WTC11 (cell line): ENCODE results near the gene SLC9A9. TPM values are rescaled to one million over a fixed set of nuclear protein-coding genes. Genes with fewer than 3 reads are reported as not detected.

Experiments
- ATAC-seq: fragments of 200-7000 bp; cut with Tn5 transposase; 2 replicates; pipeline ENCODE4 v1.10.0; 2021; ENCODE audit warnings: mild to moderate bottlenecking, moderate library complexity
- CTCF ChIA-PET: fragments of 300-600 bp; sonication (Branson Sonifier 250); formaldehyde crosslinking; loops from one replicate; lab custom pipeline; 2021; ENCODE audit warnings: antibody characterized with exemption; lab: Charles Lee
- POLR2A ChIA-PET: fragments of 350-600 bp; sonication (Branson Sonifier 250); formaldehyde crosslinking; loops from one replicate; lab custom pipeline; 2021; ENCODE audit warnings: antibody characterized with exemption; lab: Charles Lee
- DNase-seq: peaks from one replicate; pipeline ENCODE4 v3.0.0; 2021; ENCODE audit warnings: low spot score
- H3K27ac Mint-ChIP-seq: 2 replicates; pipeline ENCODE4 v1.8.0; 2021; ENCODE audit warnings: mixed read lengths
- H3K27me3 Mint-ChIP-seq: 2 replicates; pipeline ENCODE4 v1.8.0; 2021; ENCODE audit warnings: low read depth, mild to moderate bottlenecking, moderate library complexity, mixed read lengths
- H3K36me3 Mint-ChIP-seq: 2 replicates; pipeline ENCODE4 v1.8.0; 2021; ENCODE audit warnings: mixed read lengths
- H3K4me1 Mint-ChIP-seq: 2 replicates; pipeline ENCODE4 v1.8.0; 2022; ENCODE audit warnings: mixed read lengths
- H3K4me3 Mint-ChIP-seq: 2 replicates; pipeline ENCODE4 v1.8.0; 2021; ENCODE audit warnings: mild to moderate bottlenecking, moderate library complexity, mixed read lengths
- H3K9me3 Mint-ChIP-seq: 2 replicates; pipeline ENCODE4 v1.8.0; 2021; ENCODE audit warnings: mixed read lengths
- CREM ChIP-seq: sonication (generic); formaldehyde crosslinking; IDR thresholded peaks from 2 replicates; pipeline ENCODE4 v1.8.1; 2022; ENCODE audit warnings: mild to moderate bottlenecking, missing genetic modification reagents, moderate library complexity
- FOXJ3 ChIP-seq: sonication (generic); formaldehyde crosslinking; IDR thresholded peaks from 2 replicates; pipeline ENCODE4 v1.9.0; 2021; ENCODE audit warnings: missing genetic modification reagents, mild to moderate bottlenecking, borderline replicate concordance
- total RNA-seq: library from RNA; stranded (reverse); gene quantifications from 3 replicates; pipeline ENCODE4 v1.2.3, GENCODE V29; 2021
- TF ChIP-seq, protein P1 (sequence below): sonication (generic); formaldehyde crosslinking; IDR thresholded peaks from 2 replicates; pipeline ENCODE4 v1.8.0; 2022; ENCODE audit warnings: missing genetic modification reagents
- TF ChIP-seq, protein P2 (sequence below): fragments of 250-450 bp; sonication (Bioruptor Pico); IDR thresholded peaks from 2 replicates; pipeline ENCODE4 v1.9.0; 2021; ENCODE audit warnings: moderate library complexity, mild to moderate bottlenecking, inconsistent platforms, borderline replicate concordance
- TF ChIP-seq, protein P3 (sequence below): sonication (generic); formaldehyde crosslinking; IDR thresholded peaks from 2 replicates; pipeline ENCODE4 v1.8.0; 2022; ENCODE audit warnings: mild to moderate bottlenecking, missing genetic modification reagents
- TF ChIP-seq, protein P4 (sequence below): sonication (generic); formaldehyde crosslinking; IDR thresholded peaks from 2 replicates; pipeline ENCODE4 v1.8.1; 2023; ENCODE audit warnings: mild to moderate bottlenecking, missing genetic modification reagents, moderate library complexity
- TF ChIP-seq, protein P5 (sequence below): fragments of 250-450 bp; sonication (Bioruptor Pico); IDR thresholded peaks from 2 replicates; pipeline ENCODE4 v1.9.0; 2021; ENCODE audit warnings: mild to moderate bottlenecking, borderline replicate concordance

The SLC9A9 gene
- total RNA-seq, 1 experiment from 2014 or later, result 1.2 TPM

DNA sequence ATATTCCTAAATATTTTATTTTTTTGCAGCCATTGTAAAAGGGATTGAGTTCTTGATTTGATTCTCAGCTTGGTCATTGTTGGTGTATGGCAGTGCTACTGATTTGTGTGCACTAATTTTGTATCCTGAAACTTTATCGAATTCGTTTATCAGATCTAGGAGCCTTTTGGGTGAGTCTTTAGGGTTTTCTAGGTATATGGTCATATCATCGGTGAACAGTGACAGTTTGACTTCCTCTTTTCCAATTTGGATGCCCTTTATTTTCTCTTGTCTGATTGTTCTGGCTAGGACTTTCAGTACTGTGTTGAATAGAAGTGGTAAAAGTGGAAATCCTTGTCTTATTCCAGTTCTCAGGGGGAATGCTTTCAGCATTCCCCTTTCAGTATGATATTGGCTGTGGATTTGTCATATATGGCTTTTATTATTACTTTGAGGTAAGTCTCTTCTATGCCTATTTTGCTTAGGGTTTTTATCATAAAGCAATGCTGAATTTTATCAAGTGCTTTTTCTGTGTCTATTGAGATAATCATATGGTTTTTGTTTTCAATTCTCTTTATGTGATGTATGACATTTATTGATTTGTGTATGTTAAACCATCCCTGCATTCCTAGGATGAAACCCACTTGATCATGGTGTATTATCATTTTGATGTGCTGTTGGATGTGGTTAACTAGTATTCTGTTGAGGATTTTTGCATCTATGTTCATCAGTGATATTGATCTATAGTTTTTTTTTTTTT, 11.4 kb upstream of the SLC9A9 start:
- POLR2A ChIA-PET, result no interaction called here
- Mint-ChIP-seq H3K36me3 (no peaks in the 10 kb centered on the region), H3K4me1 (peaks cover 4% of the 10 kb centered on the region; the same call in 1 of the 2 replicates), H3K27ac (no peak overlapping the region), H3K27me3 (no peaks in the 10 kb centered on the region), H3K9me3 (no peaks in the 10 kb centered on the region), H3K4me3 (no peak overlapping the region)
- TF ChIP-seq, protein P1, sequence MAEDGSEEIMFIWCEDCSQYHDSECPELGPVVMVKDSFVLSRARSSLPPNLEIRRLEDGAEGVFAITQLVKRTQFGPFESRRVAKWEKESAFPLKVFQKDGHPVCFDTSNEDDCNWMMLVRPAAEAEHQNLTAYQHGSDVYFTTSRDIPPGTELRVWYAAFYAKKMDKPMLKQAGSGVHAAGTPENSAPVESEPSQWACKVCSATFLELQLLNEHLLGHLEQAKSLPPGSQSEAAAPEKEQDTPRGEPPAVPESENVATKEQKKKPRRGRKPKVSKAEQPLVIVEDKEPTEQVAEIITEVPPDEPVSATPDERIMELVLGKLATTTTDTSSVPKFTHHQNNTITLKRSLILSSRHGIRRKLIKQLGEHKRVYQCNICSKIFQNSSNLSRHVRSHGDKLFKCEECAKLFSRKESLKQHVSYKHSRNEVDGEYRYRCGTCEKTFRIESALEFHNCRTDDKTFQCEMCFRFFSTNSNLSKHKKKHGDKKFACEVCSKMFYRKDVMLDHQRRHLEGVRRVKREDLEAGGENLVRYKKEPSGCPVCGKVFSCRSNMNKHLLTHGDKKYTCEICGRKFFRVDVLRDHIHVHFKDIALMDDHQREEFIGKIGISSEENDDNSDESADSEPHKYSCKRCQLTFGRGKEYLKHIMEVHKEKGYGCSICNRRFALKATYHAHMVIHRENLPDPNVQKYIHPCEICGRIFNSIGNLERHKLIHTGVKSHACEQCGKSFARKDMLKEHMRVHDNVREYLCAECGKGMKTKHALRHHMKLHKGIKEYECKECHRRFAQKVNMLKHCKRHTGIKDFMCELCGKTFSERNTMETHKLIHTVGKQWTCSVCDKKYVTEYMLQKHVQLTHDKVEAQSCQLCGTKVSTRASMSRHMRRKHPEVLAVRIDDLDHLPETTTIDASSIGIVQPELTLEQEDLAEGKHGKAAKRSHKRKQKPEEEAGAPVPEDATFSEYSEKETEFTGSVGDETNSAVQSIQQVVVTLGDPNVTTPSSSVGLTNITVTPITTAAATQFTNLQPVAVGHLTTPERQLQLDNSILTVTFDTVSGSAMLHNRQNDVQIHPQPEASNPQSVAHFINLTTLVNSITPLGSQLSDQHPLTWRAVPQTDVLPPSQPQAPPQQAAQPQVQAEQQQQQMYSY (CRISPR knock-in tag), result no peak
- TF ChIP-seq, protein P2, sequence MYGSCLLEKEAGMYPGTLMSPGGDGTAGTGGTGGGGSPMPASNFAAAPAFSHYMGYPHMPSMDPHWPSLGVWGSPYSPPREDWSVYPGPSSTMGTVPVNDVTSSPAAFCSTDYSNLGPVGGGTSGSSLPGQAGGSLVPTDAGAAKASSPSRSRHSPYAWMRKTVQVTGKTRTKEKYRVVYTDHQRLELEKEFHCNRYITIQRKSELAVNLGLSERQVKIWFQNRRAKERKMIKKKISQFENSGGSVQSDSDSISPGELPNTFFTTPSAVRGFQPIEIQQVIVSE, result no peak
- no peak for TF ChIP-seq CREM
- TF ChIP-seq, protein P3, sequence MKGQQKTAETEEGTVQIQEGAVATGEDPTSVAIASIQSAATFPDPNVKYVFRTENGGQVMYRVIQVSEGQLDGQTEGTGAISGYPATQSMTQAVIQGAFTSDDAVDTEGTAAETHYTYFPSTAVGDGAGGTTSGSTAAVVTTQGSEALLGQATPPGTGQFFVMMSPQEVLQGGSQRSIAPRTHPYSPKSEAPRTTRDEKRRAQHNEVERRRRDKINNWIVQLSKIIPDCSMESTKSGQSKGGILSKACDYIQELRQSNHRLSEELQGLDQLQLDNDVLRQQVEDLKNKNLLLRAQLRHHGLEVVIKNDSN (CRISPR knock-in tag), result no peak
- TF ChIP-seq, protein P4, sequence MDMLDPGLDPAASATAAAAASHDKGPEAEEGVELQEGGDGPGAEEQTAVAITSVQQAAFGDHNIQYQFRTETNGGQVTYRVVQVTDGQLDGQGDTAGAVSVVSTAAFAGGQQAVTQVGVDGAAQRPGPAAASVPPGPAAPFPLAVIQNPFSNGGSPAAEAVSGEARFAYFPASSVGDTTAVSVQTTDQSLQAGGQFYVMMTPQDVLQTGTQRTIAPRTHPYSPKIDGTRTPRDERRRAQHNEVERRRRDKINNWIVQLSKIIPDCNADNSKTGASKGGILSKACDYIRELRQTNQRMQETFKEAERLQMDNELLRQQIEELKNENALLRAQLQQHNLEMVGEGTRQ, result no peak
- TF ChIP-seq FOXJ3 (CRISPR knock-in tag), result no peak
- no peak for DNase-seq
- ATAC-seq, result no peak
- CTCF ChIA-PET, result no interaction called here

DNA sequence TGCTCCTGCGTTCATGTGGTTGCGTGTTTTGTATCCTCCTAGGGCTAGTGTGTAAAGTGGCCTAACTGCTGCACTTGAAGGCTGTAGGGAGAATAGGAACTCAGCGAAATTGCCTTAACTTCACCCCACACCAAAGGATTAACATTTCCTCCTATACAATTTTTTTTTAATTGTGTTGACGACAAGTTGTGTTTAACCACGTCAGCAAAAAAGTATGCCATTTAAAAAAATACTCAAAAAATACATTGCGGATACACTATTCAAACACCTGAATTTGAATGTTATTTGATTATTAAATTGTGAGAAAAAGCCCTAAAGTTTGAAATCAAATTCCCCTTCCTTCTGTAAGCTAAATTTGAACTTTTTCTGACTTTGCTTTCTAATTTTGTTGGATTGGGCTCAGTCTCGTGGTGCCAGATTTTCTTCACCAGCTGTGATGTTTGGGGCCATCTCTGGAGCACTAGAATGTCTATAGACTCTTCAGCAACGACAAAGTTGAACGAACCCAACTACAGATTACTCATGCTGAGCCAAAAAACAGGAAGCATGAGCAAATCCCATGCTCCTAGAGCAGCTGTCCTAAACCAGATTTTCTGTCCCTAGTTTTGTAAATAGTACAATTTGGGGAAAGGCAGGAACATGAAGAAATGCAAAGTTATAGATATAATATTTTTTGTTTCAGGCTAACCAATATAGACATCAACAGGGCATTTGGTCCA, 8.1 kb upstream of the SLC9A9 start:
- ATAC-seq (no peak), DNase-seq (no peak)
- Mint-ChIP-seq H3K9me3 (no peaks in the 10 kb centered on the region), H3K36me3 (no peaks in the 10 kb centered on the region), H3K27ac (no peak overlapping the region), H3K4me1 (no peaks in the 10 kb centered on the region; the same call in 1 of the 2 replicates), H3K4me3 (no peak overlapping the region), H3K27me3 (no peaks in the 10 kb centered on the region)
- ChIA-PET POLR2A (no interaction called here), CTCF (no interaction called here)
- TF ChIP-seq, protein P5, sequence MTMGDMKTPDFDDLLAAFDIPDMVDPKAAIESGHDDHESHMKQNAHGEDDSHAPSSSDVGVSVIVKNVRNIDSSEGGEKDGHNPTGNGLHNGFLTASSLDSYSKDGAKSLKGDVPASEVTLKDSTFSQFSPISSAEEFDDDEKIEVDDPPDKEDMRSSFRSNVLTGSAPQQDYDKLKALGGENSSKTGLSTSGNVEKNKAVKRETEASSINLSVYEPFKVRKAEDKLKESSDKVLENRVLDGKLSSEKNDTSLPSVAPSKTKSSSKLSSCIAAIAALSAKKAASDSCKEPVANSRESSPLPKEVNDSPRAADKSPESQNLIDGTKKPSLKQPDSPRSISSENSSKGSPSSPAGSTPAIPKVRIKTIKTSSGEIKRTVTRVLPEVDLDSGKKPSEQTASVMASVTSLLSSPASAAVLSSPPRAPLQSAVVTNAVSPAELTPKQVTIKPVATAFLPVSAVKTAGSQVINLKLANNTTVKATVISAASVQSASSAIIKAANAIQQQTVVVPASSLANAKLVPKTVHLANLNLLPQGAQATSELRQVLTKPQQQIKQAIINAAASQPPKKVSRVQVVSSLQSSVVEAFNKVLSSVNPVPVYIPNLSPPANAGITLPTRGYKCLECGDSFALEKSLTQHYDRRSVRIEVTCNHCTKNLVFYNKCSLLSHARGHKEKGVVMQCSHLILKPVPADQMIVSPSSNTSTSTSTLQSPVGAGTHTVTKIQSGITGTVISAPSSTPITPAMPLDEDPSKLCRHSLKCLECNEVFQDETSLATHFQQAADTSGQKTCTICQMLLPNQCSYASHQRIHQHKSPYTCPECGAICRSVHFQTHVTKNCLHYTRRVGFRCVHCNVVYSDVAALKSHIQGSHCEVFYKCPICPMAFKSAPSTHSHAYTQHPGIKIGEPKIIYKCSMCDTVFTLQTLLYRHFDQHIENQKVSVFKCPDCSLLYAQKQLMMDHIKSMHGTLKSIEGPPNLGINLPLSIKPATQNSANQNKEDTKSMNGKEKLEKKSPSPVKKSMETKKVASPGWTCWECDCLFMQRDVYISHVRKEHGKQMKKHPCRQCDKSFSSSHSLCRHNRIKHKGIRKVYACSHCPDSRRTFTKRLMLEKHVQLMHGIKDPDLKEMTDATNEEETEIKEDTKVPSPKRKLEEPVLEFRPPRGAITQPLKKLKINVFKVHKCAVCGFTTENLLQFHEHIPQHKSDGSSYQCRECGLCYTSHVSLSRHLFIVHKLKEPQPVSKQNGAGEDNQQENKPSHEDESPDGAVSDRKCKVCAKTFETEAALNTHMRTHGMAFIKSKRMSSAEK (CRISPR knock-in tag), result no peak
- TF ChIP-seq, protein P1 (CRISPR knock-in tag), result no peak
